ENCODE data around the gene XPNPEP1.
A peak's percentile ranks its signal among the peaks of the same experiment; 100 is the strongest.

Gene XPNPEP1

GRCh38 chr10:109894516-109894915 lies 28.8 kb downstream of the XPNPEP1 start:
- H3K4me3 ChIP-seq (ENCODE audit: low read depth, low read length), result no peak overlapping the region
- DNase-seq (ENCODE audit: low read depth), result peak; percentile 90
- TF ChIP-seq CTCF (conservative IDR thresholded peaks at IDR 0.05; ENCODE audit: low read depth, low read length), result no peak

- no peak overlapping the region for H3K4me3 ChIP-seq (ENCODE audit: low read depth, low read length)
- no peak for TF ChIP-seq CTCF (conservative IDR thresholded peaks at IDR 0.05; ENCODE audit: low read depth, low read length)
- DNase-seq (ENCODE audit: low read depth), result no peak
Measured at GRCh38 chr10:109893386-109893785, 29.9 kb downstream of the XPNPEP1 start.

- H3K4me3 ChIP-seq (ENCODE audit: low read depth, low read length), result no peak overlapping the region
- DNase-seq (ENCODE audit: low read depth), result peak; percentile 56
- TF ChIP-seq CTCF (conservative IDR thresholded peaks at IDR 0.05; ENCODE audit: low read depth, low read length), result no peak
Measured at GRCh38 chr10:109892931-109893330, 30.4 kb downstream of the XPNPEP1 start.

- TF ChIP-seq CTCF (conservative IDR thresholded peaks at IDR 0.05; ENCODE audit: low read depth, low read length), result no peak
- DNase-seq (ENCODE audit: low read depth), result no peak
Measured at GRCh38 chr10:109892117-109892516, 31.2 kb downstream of the XPNPEP1 start.

GRCh38 chr10:109891105-109891504 lies 32.2 kb downstream of the XPNPEP1 start:
- no peak overlapping the region for H3K4me3 ChIP-seq (ENCODE audit: low read depth, low read length)
- TF ChIP-seq CTCF (conservative IDR thresholded peaks at IDR 0.05; ENCODE audit: low read depth, low read length), result no peak
- DNase-seq (ENCODE audit: low read depth), result no peak

More at GRCh38 chr10:109892117-109892516, 31.2 kb downstream of the XPNPEP1 start:
- H3K4me3 ChIP-seq (ENCODE audit: low read depth, low read length), result no peak overlapping the region

GRCh38 chr10:109889867-109890266 lies 33.4 kb downstream of the XPNPEP1 start:
- no peak overlapping the region for H3K4me3 ChIP-seq (ENCODE audit: low read depth, low read length)
- peak; percentile 41 for TF ChIP-seq CTCF (conservative IDR thresholded peaks at IDR 0.05; ENCODE audit: low read depth, low read length)
- DNase-seq (ENCODE audit: low read depth), result peak; percentile 89

GRCh38 chr10:109887776-109888175 lies 35.5 kb downstream of the XPNPEP1 start:
- no peak overlapping the region for H3K4me3 ChIP-seq (ENCODE audit: low read depth, low read length)
- no peak for DNase-seq (ENCODE audit: low read depth)
- no peak for TF ChIP-seq CTCF (conservative IDR thresholded peaks at IDR 0.05; ENCODE audit: low read depth, low read length)

All from choroid plexus epithelial cell (primary cell).